ENCODE data around the gene PTPRN2. TPM values are rescaled to one million over a fixed set of nuclear protein-coding genes. Genes with fewer than 3 reads are reported as not detected.

The PTPRN2 gene
- total and polyA plus RNA-seq, 2 donors (not counting 3 experiments of a cell fraction or from before 2014, with no cell fraction given), result 0.62 to 0.88 TPM

- no peak for FAIRE-seq
- no peaks in the 10 kb centered on the region for H4K20me1 ChIP-seq (replicated peaks; ENCODE audit: control insufficient read depth, extremely low read depth, insufficient read depth, low read length)
- H3K27me3 ChIP-seq (ENCODE audit: control insufficient read depth in 2 of 2, insufficient read depth in 2 of 2, low read length in 2 of 2), result no peaks in the 10 kb centered on the region
- BruUV-seq (replicated peaks), result no TSS peak
- H3K27ac ChIP-seq (ENCODE audit: insufficient read depth, low read depth, low read length), result no peak overlapping the region
- no peak overlapping the region for H3K9ac ChIP-seq (replicated peaks; ENCODE audit: extremely low read depth, insufficient read depth, low read length)
- intact Hi-C loops (cut with micrococcal nuclease) (loop anchor here (5.0 kb wide), 1 partner anchor 1681 kb away; no protein-coding TSS in a partner anchor), dilution Hi-C loops (cut with MboI; ENCODE audit: extremely low pct_ligation_motif_present, low sequenced_read_pairs) (no loop called here)
- no peak overlapping the region for H3K4me3 ChIP-seq (replicated peaks in 1 of 3; ENCODE audit: insufficient read depth in 1 of 3, low read depth in 1 of 3, low read length in 3 of 3)
- H2AFZ ChIP-seq (ENCODE audit: low read depth, low read length), result no peak overlapping the region
- H3K4me1 ChIP-seq (ENCODE audit: control insufficient read depth, extremely low read depth, insufficient read depth, low read length), result no peaks in the 10 kb centered on the region
- H3K9me1 ChIP-seq (replicated peaks; ENCODE audit: control insufficient read depth, extremely low read depth, insufficient read depth, low read length), result no peaks in the 10 kb centered on the region
- POLR2A ChIA-PET, result no interaction called here
- DNase-seq (ENCODE audit: low read depth, low spot score), result no peak
- no peak for TF ChIP-seq GATA2 (IDR thresholded peaks at IDR 0.05; ENCODE audit: insufficient read depth, insufficient read length, low read depth, low read length)
- no peak for TF ChIP-seq CTCF (IDR thresholded peaks at IDR 0.05; ENCODE audit: extremely low read depth in 1 of 2, insufficient read depth in 1 of 2, low read depth in 1 of 2, low read length in 2 of 2)
- TF ChIP-seq MYC (IDR thresholded peaks at IDR 0.05; ENCODE audit: low read depth, low read length), result no peak
- TF ChIP-seq POLR2A (IDR thresholded peaks at IDR 0.05; ENCODE audit: low read depth, low read length), result no peak
- no peak for TF ChIP-seq EZH2 (IDR thresholded peaks at IDR 0.05; ENCODE audit: borderline replicate concordance, low read depth, low read length, severe bottlenecking)
- H3K9me3 ChIP-seq (replicated peaks; ENCODE audit: control insufficient read depth, insufficient read depth, low read length), result peaks cover 4% of the 10 kb centered on the region
- no peaks in the 10 kb centered on the region for H3K36me3 ChIP-seq (ENCODE audit: control insufficient read depth in 2 of 2, extremely low read depth in 1 of 2, insufficient read depth in 2 of 2, low read length in 2 of 2)
- CTCF ChIA-PET, result no interaction called here
- no peaks in the 10 kb centered on the region for H3K79me2 ChIP-seq (ENCODE audit: control insufficient read depth, insufficient read depth, low read length)
- no peak overlapping the region for H3K4me2 ChIP-seq (ENCODE audit: insufficient read depth, low read length)
Observed at GRCh38 chr7:157903710-157904109, 683.9 kb downstream of the PTPRN2 start.

GRCh38 chr7:157903296-157903695, 684.3 kb downstream of the PTPRN2 start:
- FAIRE-seq (no peak), DNase-seq (ENCODE audit: low read depth, low spot score) (no peak)
- no peak overlapping the region for H3K4me3 ChIP-seq (replicated peaks in 1 of 3; ENCODE audit: insufficient read depth in 1 of 3, low read depth in 1 of 3, low read length in 3 of 3)
- no peak overlapping the region for H2AFZ ChIP-seq (ENCODE audit: low read depth, low read length)
- no peak overlapping the region for H3K9ac ChIP-seq (replicated peaks; ENCODE audit: extremely low read depth, insufficient read depth, low read length)
- no peaks in the 10 kb centered on the region for H3K9me1 ChIP-seq (replicated peaks; ENCODE audit: control insufficient read depth, extremely low read depth, insufficient read depth, low read length)
- no peaks in the 10 kb centered on the region for H3K27me3 ChIP-seq (ENCODE audit: control insufficient read depth in 2 of 2, insufficient read depth in 2 of 2, low read length in 2 of 2)
- H3K27ac ChIP-seq (ENCODE audit: insufficient read depth, low read depth, low read length), result no peak overlapping the region
- CTCF ChIA-PET, result no interaction called here
- POLR2A ChIA-PET, result no interaction called here
- no peaks in the 10 kb centered on the region for H3K36me3 ChIP-seq (ENCODE audit: control insufficient read depth in 2 of 2, extremely low read depth in 1 of 2, insufficient read depth in 2 of 2, low read length in 2 of 2)
- no peaks in the 10 kb centered on the region for H4K20me1 ChIP-seq (replicated peaks; ENCODE audit: control insufficient read depth, extremely low read depth, insufficient read depth, low read length)
- H3K4me1 ChIP-seq (ENCODE audit: control insufficient read depth, extremely low read depth, insufficient read depth, low read length), result no peaks in the 10 kb centered on the region
- dilution Hi-C loops (cut with MboI; ENCODE audit: extremely low pct_ligation_motif_present, low sequenced_read_pairs) (no loop called here), intact Hi-C loops (cut with micrococcal nuclease) (loop anchor here (5.0 kb wide), 1 partner anchor 1681 kb away; no protein-coding TSS in a partner anchor)
- BruUV-seq (replicated peaks), result no TSS peak
- no peak for TF ChIP-seq GATA2 (IDR thresholded peaks at IDR 0.05; ENCODE audit: insufficient read depth, insufficient read length, low read depth, low read length)
- TF ChIP-seq EZH2 (IDR thresholded peaks at IDR 0.05; ENCODE audit: borderline replicate concordance, low read depth, low read length, severe bottlenecking), result no peak
- TF ChIP-seq FOS (IDR thresholded peaks at IDR 0.05; ENCODE audit: borderline replicate concordance, insufficient read depth, low read length), result no peak
- no peak for TF ChIP-seq POLR2A (IDR thresholded peaks at IDR 0.05; ENCODE audit: low read depth, low read length)
- TF ChIP-seq MAX (IDR thresholded peaks at IDR 0.05; ENCODE audit: insufficient read depth, insufficient read length), result no peak
- no peak for TF ChIP-seq JUN (IDR thresholded peaks at IDR 0.05; ENCODE audit: borderline replicate concordance, insufficient read depth, insufficient read length, low read depth)
- no peak for TF ChIP-seq POLR2AphosphoS5 (IDR thresholded peaks at IDR 0.05; ENCODE audit: insufficient read depth, low read depth, low read length)
- no peak for TF ChIP-seq MYC (IDR thresholded peaks at IDR 0.05; ENCODE audit: low read depth, low read length)
- TF ChIP-seq CTCF (IDR thresholded peaks at IDR 0.05; ENCODE audit: extremely low read depth in 1 of 2, insufficient read depth in 1 of 2, low read depth in 1 of 2, low read length in 2 of 2), result no peak
- H3K4me2 ChIP-seq (ENCODE audit: insufficient read depth, low read length), result no peak overlapping the region
- no peaks in the 10 kb centered on the region for H3K79me2 ChIP-seq (ENCODE audit: control insufficient read depth, insufficient read depth, low read length)
- peaks cover 4% of the 10 kb centered on the region for H3K9me3 ChIP-seq (replicated peaks; ENCODE audit: control insufficient read depth, insufficient read depth, low read length)

Data from endothelial cell of umbilical vein (primary cell).